ENCODE measurements around the gene SMPDL3B. TPM values are rescaled to one million over a fixed set of nuclear protein-coding genes. Genes with fewer than 3 reads are reported as not detected.

Gene SMPDL3B
- polyA plus RNA-seq, 3 donors: 13.9 to 16.2 (median 14.9) TPM

- DNase-seq (ENCODE audit: extremely low read depth in 1 of 11, low read depth in 9 of 11, low spot score in 4 of 11): no peak
Measured at GRCh38 chr1:27931759-27932158, 3.0 kb upstream of the SMPDL3B start.

GRCh38 chr1:27935721-27936120 lies 921 bp downstream of the SMPDL3B start:
- DNase-seq (ENCODE audit: extremely low read depth in 1 of 11, low read depth in 9 of 11, low spot score in 4 of 11): no peak

- DNase-seq (ENCODE audit: extremely low read depth in 1 of 11, low read depth in 9 of 11, low spot score in 4 of 11): no peak
Measured at GRCh38 chr1:27936370-27936769, 1.6 kb downstream of the SMPDL3B start.

- DNase-seq (ENCODE audit: extremely low read depth in 1 of 11, low read depth in 9 of 11, low spot score in 4 of 11): no peak
Measured at GRCh38 chr1:27937524-27937836, 2.7 kb downstream of the SMPDL3B start.

GRCh38 chr1:27938488-27938887 lies 3.7 kb downstream of the SMPDL3B start:
- no peak for DNase-seq (ENCODE audit: extremely low read depth in 1 of 11, low read depth in 9 of 11, low spot score in 4 of 11)

- DNase-seq (ENCODE audit: extremely low read depth in 1 of 11, low read depth in 9 of 11, low spot score in 4 of 11): no peak
Measured at GRCh38 chr1:27940297-27940696, 5.5 kb downstream of the SMPDL3B start.

- DNase-seq (ENCODE audit: extremely low read depth in 1 of 11, low read depth in 9 of 11, low spot score in 4 of 11): no peak
Measured at GRCh38 chr1:27940870-27941560, 6.2 kb downstream of the SMPDL3B start.

- DNase-seq (ENCODE audit: extremely low read depth in 1 of 11, low read depth in 9 of 11, low spot score in 4 of 11): no peak
Measured at GRCh38 chr1:27941671-27942540, 7.1 kb downstream of the SMPDL3B start.

GRCh38 chr1:27945020-27945419 lies 10.2 kb downstream of the SMPDL3B start:
- DNase-seq (ENCODE audit: extremely low read depth in 1 of 11, low read depth in 9 of 11, low spot score in 4 of 11): no peak

GRCh38 chr1:27949027-27949426 lies 14.2 kb downstream of the SMPDL3B start:
- DNase-seq (ENCODE audit: extremely low read depth in 1 of 11, low read depth in 9 of 11, low spot score in 4 of 11): no peak

GRCh38 chr1:27951396-27951795 lies 16.6 kb downstream of the SMPDL3B start:
- no peak for DNase-seq (ENCODE audit: extremely low read depth in 1 of 11, low read depth in 9 of 11, low spot score in 4 of 11)

GRCh38 chr1:27952147-27952546 lies 17.3 kb downstream of the SMPDL3B start:
- DNase-seq (ENCODE audit: extremely low read depth in 1 of 11, low read depth in 9 of 11, low spot score in 4 of 11): no peak

- DNase-seq (ENCODE audit: extremely low read depth in 1 of 11, low read depth in 9 of 11, low spot score in 4 of 11): no peak
Measured at GRCh38 chr1:27954186-27954585, 19.4 kb downstream of the SMPDL3B start.

GRCh38 chr1:27955076-27955475 lies 20.3 kb downstream of the SMPDL3B start:
- DNase-seq (ENCODE audit: extremely low read depth in 1 of 11, low read depth in 9 of 11, low spot score in 4 of 11): no peak

GRCh38 chr1:27956761-27957160 lies 22.0 kb downstream of the SMPDL3B start:
- DNase-seq (ENCODE audit: extremely low read depth in 1 of 11, low read depth in 9 of 11, low spot score in 4 of 11): no peak

- DNase-seq (ENCODE audit: extremely low read depth in 1 of 11, low read depth in 9 of 11, low spot score in 4 of 11): no peak
Measured at GRCh38 chr1:27957655-27958054, 22.9 kb downstream of the SMPDL3B start.

GRCh38 chr1:27958513-27958912 lies 23.7 kb downstream of the SMPDL3B start:
- no peak for DNase-seq (ENCODE audit: extremely low read depth in 1 of 11, low read depth in 9 of 11, low spot score in 4 of 11)

GRCh38 chr1:27959792-27960603 lies 25.2 kb downstream of the SMPDL3B start, which contains the start of gene XKR8:
Gene XKR8, plus strand, starts transcription at chr1:27959973. Its CDS starts 97 bp downstream, at chr1:27960070.
- DNase-seq (ENCODE audit: extremely low read depth in 1 of 11, low read depth in 9 of 11, low spot score in 4 of 11): peak; percentile 56 to 82 (median 72)

GRCh38 chr1:27960762-27961645 lies 26.2 kb downstream of the SMPDL3B start:
- DNase-seq (ENCODE audit: extremely low read depth in 1 of 11, low read depth in 9 of 11, low spot score in 4 of 11): no peak

Data from renal cortex interstitium (tissue), 11 donors.